Keratinocyte (primary cell): ENCODE data around the gene ARHGAP15.

ENCODE experiments used
- EZH2 ChIP-seq: IDR thresholded peaks from one replicate; pipeline ENCODE4 v1.6.1; 2012; ENCODE audit warnings: inconsistent platforms, mild to moderate bottlenecking, low read length, moderate library complexity
- TF ChIP-seq, protein P1 (sequence below), 3 experiments: IDR thresholded peaks in 1 of 3; conservative IDR thresholded peaks in 1 of 3; optimal IDR thresholded peaks in 1 of 3; 2 replicates in 2 of 3; 3 replicates in 1 of 3; pipeline versions ENCODE3 to v1.5.1; 2011; ENCODE audit warnings: low read length in 3 of 3, mild to moderate bottlenecking in 3 of 3, moderate library complexity in 2 of 3, control low read depth in 1 of 3, inconsistent platforms in 1 of 3; ENCODE audit not compliant: insufficient read depth in 2 of 3; ENCODE audit errors: extremely low read depth in 1 of 3

DNA sequence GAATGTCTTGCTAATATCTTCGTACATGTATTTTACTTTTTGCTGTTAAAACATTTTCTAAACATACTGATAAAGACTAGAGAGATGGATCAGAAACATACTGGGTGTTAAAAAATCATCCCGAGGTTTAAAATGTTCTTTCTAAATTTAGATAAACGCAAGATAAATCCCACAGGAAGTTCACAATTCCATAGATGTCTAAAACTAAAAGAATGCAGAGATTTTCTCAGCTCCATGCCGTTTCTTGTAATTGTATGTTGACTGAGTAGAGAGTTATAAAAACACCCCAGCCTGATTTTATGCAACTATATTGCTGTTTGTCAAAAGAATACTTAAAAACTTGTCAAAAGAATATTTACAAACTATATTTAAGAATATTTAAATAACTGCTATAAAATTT, 455.7 kb downstream of the ARHGAP15 start:
- TF ChIP-seq, protein P1, sequence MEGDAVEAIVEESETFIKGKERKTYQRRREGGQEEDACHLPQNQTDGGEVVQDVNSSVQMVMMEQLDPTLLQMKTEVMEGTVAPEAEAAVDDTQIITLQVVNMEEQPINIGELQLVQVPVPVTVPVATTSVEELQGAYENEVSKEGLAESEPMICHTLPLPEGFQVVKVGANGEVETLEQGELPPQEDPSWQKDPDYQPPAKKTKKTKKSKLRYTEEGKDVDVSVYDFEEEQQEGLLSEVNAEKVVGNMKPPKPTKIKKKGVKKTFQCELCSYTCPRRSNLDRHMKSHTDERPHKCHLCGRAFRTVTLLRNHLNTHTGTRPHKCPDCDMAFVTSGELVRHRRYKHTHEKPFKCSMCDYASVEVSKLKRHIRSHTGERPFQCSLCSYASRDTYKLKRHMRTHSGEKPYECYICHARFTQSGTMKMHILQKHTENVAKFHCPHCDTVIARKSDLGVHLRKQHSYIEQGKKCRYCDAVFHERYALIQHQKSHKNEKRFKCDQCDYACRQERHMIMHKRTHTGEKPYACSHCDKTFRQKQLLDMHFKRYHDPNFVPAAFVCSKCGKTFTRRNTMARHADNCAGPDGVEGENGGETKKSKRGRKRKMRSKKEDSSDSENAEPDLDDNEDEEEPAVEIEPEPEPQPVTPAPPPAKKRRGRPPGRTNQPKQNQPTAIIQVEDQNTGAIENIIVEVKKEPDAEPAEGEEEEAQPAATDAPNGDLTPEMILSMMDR (optimal IDR thresholded peaks at IDR 0.05 in 1 of 3, IDR thresholded peaks at IDR 0.05 in 1 of 3, conservative IDR thresholded peaks at IDR 0.05 in 1 of 3; ENCODE audit: extremely low read depth in 1 of 3, insufficient read depth in 2 of 3, low read length in 3 of 3) = no peak
- TF ChIP-seq EZH2 = no peak
